ENCODE measurements around the gene FANCI. TPM values are rescaled to one million over a fixed set of nuclear protein-coding genes. Genes with fewer than 3 reads are reported as not detected.

The FANCI gene
- total and polyA plus RNA-seq, 8 donors, result 19.8 to 56.3 (median 34.2) TPM

DNA sequence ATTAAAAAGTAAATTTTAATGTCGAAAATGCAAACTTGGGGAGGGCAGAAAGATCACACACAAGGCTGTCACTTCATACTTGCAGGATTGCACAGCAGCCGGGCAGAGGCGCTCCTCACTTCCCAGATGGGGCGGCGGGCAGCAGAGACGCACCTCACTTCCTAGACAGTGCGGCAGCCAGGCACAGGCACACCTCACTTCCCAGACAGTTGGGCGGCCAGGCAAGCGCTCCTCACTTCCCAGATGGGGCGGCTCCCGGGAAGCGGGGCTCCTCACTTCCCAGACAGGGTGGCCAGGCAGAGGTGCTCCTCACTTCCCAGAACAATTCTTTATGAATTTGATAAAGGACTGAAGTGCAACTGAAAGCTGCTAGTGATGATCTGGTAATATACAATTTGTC lies 43.6 kb upstream of the FANCI start:
- DNase-seq (no peak), ATAC-seq (no peak)
- intact Hi-C loops (cut with DNase I), result loop anchor here in 1 of 2 donors (10.0 kb wide), 1 partner anchor 105 kb away; no protein-coding TSS in a partner anchor
- H3K9me3 ChIP-seq, result no peaks in the 10 kb centered on the region
- no peak overlapping the region for H3K27ac ChIP-seq
- no peaks in the 10 kb centered on the region for H3K27me3 ChIP-seq
- H3K36me3 ChIP-seq, result peaks cover 0 to 62% of the 10 kb centered on the region in 2 donors
- no peak overlapping the region for H3K4me3 ChIP-seq
- no peaks in the 10 kb centered on the region for H3K4me1 ChIP-seq
- TF ChIP-seq CTCF (IDR thresholded peaks at IDR 0.05), result no peak

DNA sequence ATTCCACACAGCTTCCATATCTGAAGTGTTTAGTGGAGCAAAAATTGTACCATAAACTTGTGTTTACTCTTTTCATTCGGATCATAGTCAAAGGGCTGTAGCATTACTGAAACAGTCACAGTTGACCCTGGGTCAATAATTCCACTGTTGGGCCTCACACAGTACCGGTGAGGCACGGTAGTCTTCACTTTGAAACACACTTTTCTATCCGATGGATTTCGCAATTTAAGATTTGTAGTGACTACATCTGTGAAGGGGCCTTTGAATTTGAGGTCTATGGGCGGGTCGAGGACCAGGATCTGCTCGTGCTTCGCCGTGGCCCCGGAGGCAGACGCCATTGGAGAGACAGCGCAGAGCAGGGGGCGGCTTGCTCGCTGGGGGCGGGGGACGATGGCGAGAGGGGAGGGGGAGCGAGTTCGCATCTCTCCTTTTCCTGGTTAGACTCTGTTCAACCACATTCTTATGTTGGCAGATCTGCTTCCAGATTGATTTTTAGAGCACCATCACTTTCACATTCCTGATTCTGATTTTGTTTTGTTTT lies 42.2 kb upstream of the FANCI start:
- H3K27me3 ChIP-seq, result no peaks in the 10 kb centered on the region
- H3K36me3 ChIP-seq, result peaks cover 0 to 50% of the 10 kb centered on the region in 2 donors
- peaks cover 0 to under 1% of the 10 kb centered on the region in 2 donors for H3K4me1 ChIP-seq
- no peak for TF ChIP-seq CTCF (IDR thresholded peaks at IDR 0.05)
- DNase-seq (no peak), ATAC-seq (no peak)
- H3K27ac ChIP-seq, result no peak overlapping the region
- no peak overlapping the region for H3K4me3 ChIP-seq
- intact Hi-C loops (cut with DNase I), result loop anchor here in 1 of 2 donors (10.0 kb wide), 1 partner anchor 103 kb away; no protein-coding TSS in a partner anchor
- no peaks in the 10 kb centered on the region for H3K9me3 ChIP-seq

- Histone ChIP-seq H3K4me3 (no peak overlapping the region), H3K4me1 (peaks cover 0 to 9% of the 10 kb centered on the region in 2 donors), H3K36me3 (peaks cover 0 to 30% of the 10 kb centered on the region in 2 donors), H3K9me3 (no peaks in the 10 kb centered on the region), H3K27me3 (no peaks in the 10 kb centered on the region), H3K27ac (no peak overlapping the region)
- intact Hi-C loops (cut with DNase I), result loop anchor here in 1 of 2 donors (10.0 kb wide), 1 partner anchor 101 kb away; no protein-coding TSS in a partner anchor
- no peak for DNase-seq
- no peak for ATAC-seq
- TF ChIP-seq CTCF (IDR thresholded peaks at IDR 0.05), result no peak
Observed at GRCh38 chr15:89203705-89204273, 40.0 kb upstream of the FANCI start.

DNA sequence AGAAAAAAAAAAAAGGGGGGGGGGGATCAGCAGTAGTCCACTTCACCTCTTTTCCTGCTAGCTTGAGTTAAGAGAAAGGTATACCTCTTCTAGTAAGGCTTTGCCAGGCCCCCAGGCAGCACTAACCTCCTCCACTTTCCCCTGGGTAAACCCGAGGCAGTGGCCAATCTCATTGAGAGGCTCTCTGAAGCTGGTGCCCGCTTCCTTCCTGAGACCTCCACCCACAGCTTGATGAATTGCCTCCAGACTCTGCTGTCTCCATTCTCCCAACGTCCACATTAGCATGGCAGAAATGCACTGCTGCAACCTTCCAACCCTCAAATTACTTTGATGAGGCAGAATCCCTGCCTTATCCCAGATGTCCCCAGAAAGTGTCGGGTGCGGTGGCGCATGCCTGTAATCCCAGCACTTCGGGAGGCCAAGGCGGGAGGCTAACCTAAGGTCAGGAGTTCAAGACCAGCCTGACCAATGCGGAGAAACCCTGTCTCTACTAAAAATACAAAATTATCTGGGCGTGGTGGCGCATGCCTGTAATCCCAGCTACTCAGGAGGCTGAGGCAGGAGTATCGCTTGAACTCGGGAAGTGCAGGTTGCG lies 37.7 kb upstream of the FANCI start:
- H3K36me3 ChIP-seq, result peaks cover 0 to 7% of the 10 kb centered on the region in 2 donors
- H3K4me3 ChIP-seq, result no peak overlapping the region
- H3K27ac ChIP-seq, result no peak overlapping the region
- H3K9me3 ChIP-seq, result no peaks in the 10 kb centered on the region
- peaks cover 0 to 9% of the 10 kb centered on the region in 2 donors for H3K4me1 ChIP-seq
- ATAC-seq, result no peak
- no peaks in the 10 kb centered on the region for H3K27me3 ChIP-seq
- DNase-seq, result no peak
- intact Hi-C loops (cut with DNase I), result loop anchor here in 1 of 2 donors (10.0 kb wide), 1 partner anchor 99 kb away; no protein-coding TSS in a partner anchor
- no peak for TF ChIP-seq CTCF (IDR thresholded peaks at IDR 0.05)

DNA sequence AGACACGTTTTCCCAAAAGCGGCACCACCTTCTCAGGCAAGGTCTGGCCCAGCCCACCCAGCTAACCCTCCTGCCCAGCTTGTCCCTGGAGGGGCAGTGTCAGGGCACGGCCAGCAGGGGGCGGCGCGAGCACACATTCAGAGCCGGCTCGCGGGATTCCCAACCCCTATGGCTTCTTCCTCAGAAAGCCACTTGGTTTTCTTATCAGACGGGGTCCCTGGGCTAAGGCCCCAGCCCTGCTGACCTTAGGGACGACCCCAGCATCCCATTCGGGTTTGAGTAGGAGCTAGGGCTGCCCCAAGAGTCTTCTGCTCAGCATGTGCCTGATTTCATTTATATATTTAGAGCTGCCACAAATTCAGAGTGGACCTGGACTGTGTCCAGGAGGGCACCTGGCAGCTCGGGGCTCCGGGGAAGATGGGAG lies 36.9 kb upstream of the FANCI start:
- peak; percentile 96 to 99 for TF ChIP-seq CTCF (IDR thresholded peaks at IDR 0.05)
- DNase-seq, result peak; percentile 34 to 95 (median 67)
- ATAC-seq, result peak; percentile 93
- Histone ChIP-seq H3K4me3 (no peak overlapping the region), H3K27me3 (no peaks in the 10 kb centered on the region), H3K36me3 (no peaks in the 10 kb centered on the region), H3K27ac (no peak overlapping the region), H3K9me3 (no peaks in the 10 kb centered on the region), H3K4me1 (peaks cover 0 to 9% of the 10 kb centered on the region in 2 donors)
- intact Hi-C loops (cut with DNase I), result loop anchor here in 1 of 2 donors (10.0 kb wide), 1 partner anchor 98 kb away; no protein-coding TSS in a partner anchor

Measured in left lung (tissue), 10 donors.